Measurements from ENCODE around the gene ARHGEF6. TPM values are rescaled to one million over a fixed set of nuclear protein-coding genes. Genes with fewer than 3 reads are reported as not detected.

ARHGEF6 gene
- total RNA-seq, 1 donor from 2014 or later: 4.7 TPM

GRCh38 chrX:136762820-136763452 is 17.8 kb downstream of the ARHGEF6 start:
- no peak overlapping the region for H2AFZ ChIP-seq (ENCODE audit: low read depth, low read length)
- no peaks in the 10 kb centered on the region for H4K20me1 ChIP-seq (ENCODE audit: insufficient read depth, low read length)
- Mint-ChIP-seq H3K4me3 (ENCODE audit: unreplicated experiment) (no peak overlapping the region), H3K9me3 (ENCODE audit: unreplicated experiment) (no peaks in the 10 kb centered on the region), H3K36me3 (ENCODE audit: low read depth, unreplicated experiment) (no peaks in the 10 kb centered on the region), H3K4me1 (ENCODE audit: low read depth, unreplicated experiment) (peaks cover 4% of the 10 kb centered on the region), H3K27ac (ENCODE audit: unreplicated experiment) (no peak overlapping the region), H3K27me3 (ENCODE audit: low read depth, unreplicated experiment) (no peaks in the 10 kb centered on the region)
- FAIRE-seq: peak; percentile 54
- H3K4me2 ChIP-seq (ENCODE audit: low read length): no peak overlapping the region
- no peak for TF ChIP-seq CTCF (IDR thresholded peaks at IDR 0.05; ENCODE audit: insufficient read depth, low read depth, low read length)
- no peak for DNase-seq (ENCODE audit: low read depth)
- H3K27me3 ChIP-seq (ENCODE audit: insufficient read depth, low read length): no peaks in the 10 kb centered on the region
- H3K79me2 ChIP-seq (ENCODE audit: insufficient read depth, low read length): no peaks in the 10 kb centered on the region
- H3K9ac ChIP-seq (ENCODE audit: low read length): no peak overlapping the region
- no peak overlapping the region for H3K27ac ChIP-seq (ENCODE audit: low read depth, low read length)
- no peak overlapping the region for H3K4me3 ChIP-seq (ENCODE audit: insufficient read depth, low read depth, low read length)
- H3K9me3 ChIP-seq (ENCODE audit: insufficient read depth, low read depth, low read length): no peaks in the 10 kb centered on the region
- H3K4me1 ChIP-seq (ENCODE audit: insufficient read depth, low read length): peaks cover 5% of the 10 kb centered on the region
- no peaks in the 10 kb centered on the region for H3K36me3 ChIP-seq (ENCODE audit: insufficient read depth, low read length)

GRCh38 chrX:136761421-136761820 is 19.3 kb downstream of the ARHGEF6 start:
- Mint-ChIP-seq H3K27me3 (ENCODE audit: low read depth, unreplicated experiment) (no peaks in the 10 kb centered on the region), H3K4me3 (ENCODE audit: unreplicated experiment) (no peak overlapping the region), H3K9me3 (ENCODE audit: unreplicated experiment) (no peaks in the 10 kb centered on the region), H3K4me1 (ENCODE audit: low read depth, unreplicated experiment) (peaks cover under 1% of the 10 kb centered on the region), H3K36me3 (ENCODE audit: low read depth, unreplicated experiment) (no peaks in the 10 kb centered on the region), H3K27ac (ENCODE audit: unreplicated experiment) (no peak overlapping the region)
- H3K36me3 ChIP-seq (ENCODE audit: insufficient read depth, low read length): no peaks in the 10 kb centered on the region
- H3K79me2 ChIP-seq (ENCODE audit: insufficient read depth, low read length): no peaks in the 10 kb centered on the region
- H3K27ac ChIP-seq (ENCODE audit: low read depth, low read length): no peak overlapping the region
- no peak overlapping the region for H3K9ac ChIP-seq (ENCODE audit: low read length)
- no peak overlapping the region for H3K4me3 ChIP-seq (ENCODE audit: insufficient read depth, low read depth, low read length)
- no peak for DNase-seq (ENCODE audit: low read depth)
- no peak overlapping the region for H3K4me2 ChIP-seq (ENCODE audit: low read length)
- FAIRE-seq: peak; percentile 55
- no peaks in the 10 kb centered on the region for H4K20me1 ChIP-seq (ENCODE audit: insufficient read depth, low read length)
- H3K4me1 ChIP-seq (ENCODE audit: insufficient read depth, low read length): peaks cover 2% of the 10 kb centered on the region
- H3K9me3 ChIP-seq (ENCODE audit: insufficient read depth, low read depth, low read length): no peaks in the 10 kb centered on the region
- H3K27me3 ChIP-seq (ENCODE audit: insufficient read depth, low read length): no peaks in the 10 kb centered on the region
- TF ChIP-seq CTCF (IDR thresholded peaks at IDR 0.05; ENCODE audit: insufficient read depth, low read depth, low read length): no peak
- TF ChIP-seq EZH2 (IDR thresholded peaks at IDR 0.05; ENCODE audit: insufficient read depth, low read length): no peak
- no peak overlapping the region for H2AFZ ChIP-seq (ENCODE audit: low read depth, low read length)

GRCh38 chrX:136759968-136760367 is 20.8 kb downstream of the ARHGEF6 start:
- H3K36me3 Mint-ChIP-seq (ENCODE audit: low read depth, unreplicated experiment): no peaks in the 10 kb centered on the region
- DNase-seq (ENCODE audit: low read depth) (no peak), FAIRE-seq (no peak)
- Histone ChIP-seq H3K79me2 (ENCODE audit: insufficient read depth, low read length) (no peaks in the 10 kb centered on the region), H2AFZ (ENCODE audit: low read depth, low read length) (no peak overlapping the region), H3K4me2 (ENCODE audit: low read length) (no peak overlapping the region), H3K4me3 (ENCODE audit: insufficient read depth, low read depth, low read length) (no peak overlapping the region), H4K20me1 (ENCODE audit: insufficient read depth, low read length) (no peaks in the 10 kb centered on the region), H3K27me3 (ENCODE audit: insufficient read depth, low read length) (no peaks in the 10 kb centered on the region), H3K36me3 (ENCODE audit: insufficient read depth, low read length) (no peaks in the 10 kb centered on the region), H3K9me3 (ENCODE audit: insufficient read depth, low read depth, low read length) (no peaks in the 10 kb centered on the region), H3K4me1 (ENCODE audit: insufficient read depth, low read length) (no peaks in the 10 kb centered on the region), H3K27ac (ENCODE audit: low read depth, low read length) (no peak overlapping the region), H3K9ac (ENCODE audit: low read length) (no peak overlapping the region)
- no peaks in the 10 kb centered on the region for H3K27me3 Mint-ChIP-seq (ENCODE audit: low read depth, unreplicated experiment)
- TF ChIP-seq EZH2 (IDR thresholded peaks at IDR 0.05; ENCODE audit: insufficient read depth, low read length): no peak
- TF ChIP-seq CTCF (IDR thresholded peaks at IDR 0.05; ENCODE audit: insufficient read depth, low read depth, low read length): no peak
- no peak overlapping the region for H3K4me3 Mint-ChIP-seq (ENCODE audit: unreplicated experiment)
- no peaks in the 10 kb centered on the region for H3K9me3 Mint-ChIP-seq (ENCODE audit: unreplicated experiment)
- no peaks in the 10 kb centered on the region for H3K4me1 Mint-ChIP-seq (ENCODE audit: low read depth, unreplicated experiment)
- no peak overlapping the region for H3K27ac Mint-ChIP-seq (ENCODE audit: unreplicated experiment)

Measured in astrocyte (in vitro differentiated cells and primary cell).